ENCODE measurements around the gene MTR.

MTR gene

DNA sequence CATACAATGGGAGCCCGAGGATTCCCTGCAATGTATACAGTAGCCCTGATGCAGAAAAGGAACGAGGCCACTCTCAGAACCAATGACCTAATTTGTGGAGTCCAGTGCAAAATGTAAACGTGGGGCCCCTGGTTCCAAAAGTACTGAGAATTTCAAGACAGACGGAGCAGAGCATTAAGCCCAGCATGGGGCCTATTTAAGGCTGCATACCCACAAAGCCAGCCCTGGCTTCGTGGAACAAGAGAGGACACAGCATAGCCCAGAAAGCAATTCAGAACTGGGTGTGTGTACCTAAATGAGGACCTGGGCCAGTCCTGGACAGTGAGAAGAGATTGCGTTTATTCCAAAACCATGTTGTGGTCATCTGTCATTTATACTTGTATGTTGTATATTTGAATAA is 153.9 kb downstream of the MTR start:
- no peak for DNase-seq (ENCODE audit: low read depth in 2 of 3, low spot score in 2 of 3)

DNA sequence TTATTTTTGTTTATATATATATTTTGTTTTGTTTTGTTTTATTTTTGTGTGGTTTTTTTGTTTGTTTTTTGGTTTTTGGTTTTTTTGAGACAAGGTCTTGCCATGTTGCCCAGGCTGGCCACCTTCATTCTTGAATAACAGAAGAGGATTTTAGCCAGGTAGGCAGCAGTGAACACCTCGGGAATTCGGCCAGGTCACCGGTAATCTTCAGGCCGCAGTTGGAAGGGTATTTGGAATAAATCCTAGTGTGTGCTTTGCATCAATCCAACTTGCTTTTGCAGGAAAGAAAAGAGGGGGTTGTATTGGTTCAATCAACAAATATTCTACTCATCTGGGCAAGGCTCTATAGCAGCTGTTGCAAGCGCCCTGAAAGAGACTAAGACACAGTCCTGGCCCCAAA is 155.3 kb downstream of the MTR start:
- DNase-seq (ENCODE audit: low read depth in 2 of 3, low spot score in 2 of 3) = no peak

DNA sequence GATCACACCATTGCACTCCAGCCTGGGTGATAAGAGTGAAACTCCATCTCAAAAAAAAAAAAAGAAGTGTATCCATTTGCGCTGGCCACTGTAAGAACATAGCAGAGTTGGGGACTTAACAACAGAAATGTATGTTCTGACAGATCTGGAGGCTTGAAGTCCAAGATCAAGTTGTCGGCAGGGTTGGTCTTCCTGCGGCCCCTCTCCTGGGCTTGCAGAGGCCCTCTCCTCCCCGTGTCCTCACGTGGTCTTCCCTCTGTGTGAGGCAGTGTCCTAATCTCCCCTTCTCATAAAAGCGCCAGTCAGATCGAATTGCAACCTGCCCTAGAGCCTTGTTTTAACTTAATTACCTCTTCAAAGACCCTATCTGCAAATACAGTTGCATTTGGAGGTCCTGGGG is 156.6 kb downstream of the MTR start:
- DNase-seq (ENCODE audit: low read depth in 2 of 3, low spot score in 2 of 3) = no peak

DNA sequence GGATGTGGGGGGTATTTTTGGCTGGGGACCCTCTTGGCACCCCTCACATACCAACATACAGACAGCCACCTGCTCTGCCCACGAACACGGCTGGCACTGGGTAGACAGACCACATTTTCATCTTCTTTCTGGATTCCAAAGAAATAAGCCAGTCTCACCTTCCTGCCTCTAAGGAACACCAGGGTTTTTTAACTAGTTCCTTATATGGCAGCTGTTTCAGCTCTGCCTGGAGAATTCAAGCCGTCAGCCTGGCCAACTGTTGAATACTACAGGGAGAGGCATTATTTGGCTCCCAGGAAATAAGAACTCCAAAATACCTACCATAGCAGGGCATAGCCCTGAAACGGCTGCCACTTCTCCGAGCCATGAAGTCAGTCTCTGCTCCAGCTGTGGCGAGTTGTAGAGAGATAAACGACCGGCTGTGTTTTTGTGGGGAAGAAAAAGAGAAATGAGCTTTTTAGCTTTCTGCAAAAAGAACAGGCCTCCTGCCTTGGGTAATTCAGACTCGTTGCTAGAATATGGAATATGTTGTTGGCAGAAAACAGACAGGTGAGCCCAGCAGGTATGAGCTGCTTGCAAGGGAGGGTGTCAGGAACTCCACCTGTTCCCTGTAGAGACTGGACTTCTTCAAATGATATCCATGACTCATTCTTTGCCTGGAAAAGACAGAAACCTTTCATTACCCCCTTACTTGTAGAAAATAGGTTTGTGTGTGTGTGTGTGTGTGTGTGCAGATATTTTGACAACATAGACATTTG is 157.3 kb downstream of the MTR start:
- no peak for DNase-seq (ENCODE audit: low read depth in 2 of 3, low spot score in 2 of 3)

DNA sequence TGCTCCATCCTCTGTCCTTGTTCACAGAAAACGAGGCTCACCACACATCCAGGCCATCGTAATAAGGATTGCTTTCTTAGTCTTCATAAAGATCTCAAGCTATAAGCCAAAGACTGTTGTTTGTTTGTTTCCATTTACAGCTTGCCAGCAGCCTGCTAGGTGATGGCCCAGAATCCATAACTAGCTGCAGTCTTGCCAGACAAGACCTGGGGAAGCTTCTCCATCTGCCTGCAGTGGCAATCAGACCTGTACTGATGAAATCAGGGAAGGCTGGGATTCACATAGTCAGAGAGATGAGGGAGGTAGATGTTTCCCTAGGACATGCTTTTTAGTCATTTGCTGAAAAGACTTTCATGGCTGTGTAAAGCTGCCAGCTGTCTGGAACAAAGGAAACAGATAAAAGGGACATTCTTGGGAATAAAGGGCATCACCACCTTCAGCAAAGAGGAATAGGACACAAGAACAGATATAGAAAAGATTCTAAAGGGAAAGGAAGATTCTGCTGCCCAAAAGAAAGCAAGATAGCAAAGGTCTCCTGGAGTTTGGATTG is 158.1 kb downstream of the MTR start:
- DNase-seq (ENCODE audit: low read depth in 2 of 3, low spot score in 2 of 3) = no peak
